Fibroblast of upper back skin (primary cell): ENCODE results near the gene GJD4.
A peak's percentile ranks its signal among the peaks of the same experiment; 100 is the strongest.

Experiments
- DNase-seq: peaks from one replicate; pipeline ENCODE4 v3.0.0-alpha.2; 2013

Gene GJD4

DNA sequence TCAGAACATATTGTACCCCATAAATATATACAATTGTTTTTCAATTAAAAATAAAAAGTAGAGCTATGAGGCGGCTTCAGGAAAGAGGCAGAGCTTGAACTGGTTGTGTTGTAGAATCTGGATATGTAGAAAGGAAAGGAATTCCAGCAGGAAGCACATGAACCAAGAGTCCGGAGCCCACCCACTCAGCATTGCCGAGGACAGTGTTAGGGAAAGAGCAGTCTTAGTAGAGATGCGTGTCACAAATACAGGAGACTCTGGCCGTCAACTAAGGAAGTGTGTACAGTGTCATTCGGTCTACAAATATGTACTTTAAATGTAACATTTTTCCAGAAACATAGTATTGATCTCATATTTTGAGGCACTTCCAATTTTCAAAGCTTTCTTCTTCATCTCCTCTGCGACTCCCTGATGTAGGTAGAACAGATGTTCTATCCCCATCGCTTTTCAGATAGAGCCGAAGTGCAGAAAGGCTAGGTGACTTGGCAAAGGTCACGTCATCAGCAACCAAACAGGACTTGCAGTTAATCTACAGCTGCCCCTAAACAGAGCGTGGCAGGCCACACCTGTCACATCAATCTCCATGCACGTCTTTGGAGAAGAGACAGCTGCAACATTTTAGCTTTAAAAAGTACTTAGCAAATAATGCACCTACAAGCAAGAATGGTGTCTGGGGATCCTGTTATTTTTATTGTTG is 25.3 kb upstream of the GJD4 start:
- DNase-seq: no peak

DNA sequence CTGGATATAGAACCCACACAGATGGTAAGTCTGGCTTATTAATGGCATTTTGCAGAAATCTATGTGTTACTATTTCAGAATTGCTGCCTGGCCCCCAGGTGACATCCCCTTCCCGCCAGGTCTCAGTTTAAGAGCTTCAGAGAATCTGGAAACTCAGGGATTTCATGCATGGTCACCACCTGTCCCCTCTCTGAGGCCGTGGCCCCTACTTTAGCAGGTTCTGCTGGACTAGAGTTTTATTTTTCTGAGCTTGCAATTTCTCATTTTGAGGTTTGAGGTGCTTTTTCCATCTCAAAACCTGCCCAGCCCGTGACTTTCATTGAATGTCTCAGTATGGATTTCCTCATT is 24.7 kb upstream of the GJD4 start:
- DNase-seq: no peak

DNA sequence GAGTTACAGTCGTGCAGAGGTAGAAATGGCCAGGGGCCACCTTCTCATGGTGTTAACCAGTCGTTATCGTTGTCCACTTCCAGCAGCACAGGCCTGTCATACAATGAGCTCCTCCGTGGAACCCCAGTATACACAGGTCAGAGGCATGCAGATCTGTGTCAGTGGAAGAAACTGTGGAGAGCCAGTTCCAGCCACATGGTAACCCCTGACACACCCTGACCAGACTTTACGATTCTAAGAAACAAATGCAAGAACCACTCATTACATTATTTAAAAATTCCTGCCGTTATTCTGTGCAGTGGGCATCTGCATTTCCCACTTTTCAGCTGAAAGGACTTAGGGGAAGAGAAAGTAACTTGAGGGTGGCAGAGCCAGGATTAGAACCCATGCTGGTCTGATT is 23.5 kb upstream of the GJD4 start:
- no peak for DNase-seq

DNA sequence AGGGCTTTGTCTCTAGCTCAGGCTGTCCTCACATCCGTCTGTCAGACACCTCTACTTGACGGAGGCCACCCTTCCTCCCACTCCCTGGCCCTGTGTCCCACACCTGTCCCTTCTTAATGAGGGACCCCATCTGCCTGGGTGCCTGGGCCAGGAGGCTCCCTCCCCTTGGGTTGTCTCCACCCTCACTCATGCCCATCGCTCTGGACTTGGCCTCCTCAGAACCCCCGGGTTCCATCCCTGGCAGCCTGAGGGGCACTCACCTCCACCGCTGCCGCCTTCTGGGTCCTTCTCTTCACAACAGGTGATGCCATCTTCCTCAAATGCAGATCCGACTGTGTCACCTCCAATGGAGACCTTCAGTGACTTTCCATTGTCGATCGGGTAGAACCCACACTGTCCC is 20.2 kb upstream of the GJD4 start:
- no peak for DNase-seq

DNA sequence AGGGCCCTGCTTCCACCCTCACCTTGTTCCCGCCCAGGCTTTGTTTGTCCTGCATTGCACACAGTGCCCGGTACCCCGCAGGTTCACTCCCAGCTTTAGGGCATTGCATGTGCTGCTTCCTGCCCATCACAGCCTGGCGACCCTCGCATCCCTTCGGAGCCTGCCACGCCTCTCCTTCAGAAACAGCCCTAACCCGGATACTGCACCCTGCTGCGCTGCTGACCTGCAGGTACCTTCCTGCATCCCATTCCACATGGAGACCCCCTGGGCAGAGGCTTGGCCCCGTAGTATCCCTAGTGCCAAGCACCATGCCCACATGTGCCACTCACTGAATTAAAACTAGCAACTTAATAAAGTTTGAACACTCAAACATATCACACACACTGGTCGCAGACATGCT is 19.8 kb upstream of the GJD4 start:
- DNase-seq: no peak

DNA sequence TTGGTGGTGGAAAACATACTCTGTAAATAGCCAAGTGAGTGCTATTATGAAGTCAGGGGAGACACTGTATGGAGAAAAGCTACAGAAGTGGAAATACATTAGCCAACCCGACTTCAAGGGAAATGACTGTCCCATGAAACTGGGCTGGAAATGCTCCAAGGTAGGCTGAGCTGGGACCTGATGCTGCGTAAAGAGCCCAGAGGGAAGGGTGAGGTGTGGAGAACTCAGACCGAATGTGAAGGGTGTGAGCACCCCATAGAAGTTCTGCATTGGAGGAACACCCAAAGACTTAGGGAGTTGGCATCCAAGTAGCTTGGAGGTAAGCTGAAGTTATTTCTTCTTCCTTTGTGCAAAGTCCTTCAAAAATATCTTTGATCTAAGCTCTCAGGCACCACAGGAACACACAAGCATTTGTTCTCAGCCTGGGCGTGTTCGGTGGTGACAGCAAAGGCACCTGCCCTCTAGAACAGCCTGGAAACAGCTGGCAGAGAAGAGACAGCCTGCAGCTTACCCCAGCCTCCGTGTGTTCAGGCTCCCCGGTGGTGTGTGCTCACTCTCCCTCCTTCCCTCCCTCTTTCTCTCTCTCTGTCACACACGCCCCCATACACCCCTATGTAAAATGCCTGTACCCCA is 19.1 kb upstream of the GJD4 start:
- DNase-seq: no peak

DNA sequence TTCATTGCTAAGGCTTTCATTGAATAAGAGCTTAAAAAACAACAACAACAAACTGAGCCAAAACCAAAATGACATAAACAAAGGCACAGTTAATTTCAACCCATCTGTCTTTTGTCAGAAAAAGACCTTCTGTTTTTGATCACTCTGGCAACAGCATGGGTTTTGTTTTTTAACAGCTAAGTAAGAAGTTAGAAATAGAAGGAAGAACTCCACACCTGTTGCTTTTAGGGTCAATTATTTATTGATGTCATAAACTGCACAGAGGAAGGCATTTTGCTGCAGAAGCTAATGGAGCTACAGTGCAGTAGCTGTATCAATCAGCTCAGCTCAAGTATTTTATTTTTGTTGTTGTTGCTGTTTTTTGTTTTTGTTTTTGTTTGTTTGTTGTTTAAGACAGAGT is 16.3 kb upstream of the GJD4 start:
- no peak for DNase-seq

DNA sequence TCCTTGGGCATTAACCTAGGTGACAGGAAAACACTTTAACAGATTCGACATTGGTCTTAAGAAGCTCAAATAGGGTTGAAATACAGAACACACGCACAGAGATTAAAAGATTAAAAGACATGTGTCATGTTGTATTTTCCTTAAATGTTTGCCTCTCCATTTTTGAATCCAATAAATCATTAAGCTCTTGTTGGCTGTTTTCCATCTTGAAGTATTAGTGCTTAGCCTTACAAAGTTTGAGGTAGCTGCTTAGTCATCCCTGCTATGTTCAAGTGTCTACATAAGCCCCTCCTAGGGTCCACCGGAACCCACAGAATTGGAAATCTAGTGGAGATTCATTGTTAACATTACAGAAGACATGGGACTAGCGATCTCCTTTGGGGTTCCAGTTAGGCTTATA is 12.7 kb upstream of the GJD4 start:
- DNase-seq: no peak

DNA sequence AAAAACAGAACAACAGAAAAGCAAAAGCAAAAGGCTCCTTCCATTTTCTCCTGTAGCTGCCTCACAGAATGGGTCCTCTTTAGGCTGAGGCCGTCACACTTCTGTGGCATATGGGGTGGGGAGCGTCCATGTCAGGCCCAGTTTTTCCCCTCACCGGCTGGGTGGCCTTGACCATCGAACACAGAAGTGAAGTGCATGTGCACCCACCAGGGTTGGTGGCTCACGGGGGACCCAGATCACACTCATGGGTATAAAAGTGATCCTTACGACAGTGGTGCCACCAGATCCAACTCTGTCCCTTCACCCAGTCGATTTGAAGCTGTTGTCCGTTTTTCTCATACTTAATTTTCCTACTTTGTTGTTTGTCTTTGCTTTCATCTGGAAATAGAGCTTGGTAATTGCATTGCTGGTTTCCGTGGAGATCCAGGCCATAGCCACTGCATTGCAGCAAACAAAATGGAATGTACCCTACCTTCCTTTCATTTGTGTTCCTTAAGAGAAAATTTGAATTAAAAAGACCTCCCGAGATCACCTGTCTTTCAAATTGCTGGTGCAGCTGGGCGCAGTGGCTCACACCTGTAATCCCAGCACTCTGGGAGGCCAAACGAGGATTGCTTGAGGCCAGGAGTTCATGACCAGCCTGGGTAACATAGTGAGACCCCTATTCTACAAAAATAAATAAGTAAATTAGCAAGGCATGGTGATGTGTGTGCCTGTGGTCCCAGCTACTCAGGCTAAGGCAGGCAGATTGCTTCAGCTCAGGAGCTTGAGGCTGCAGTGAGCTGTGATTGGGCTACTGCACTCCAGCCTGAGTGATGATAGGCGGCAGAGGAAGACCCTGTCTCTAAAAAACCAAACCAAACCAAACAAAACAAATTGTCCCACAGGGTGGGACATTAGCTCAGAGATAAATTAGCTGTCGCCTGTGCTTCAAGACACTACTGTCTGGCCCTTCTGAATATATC is 10.7 kb upstream of the GJD4 start:
- DNase-seq: no peak

DNA sequence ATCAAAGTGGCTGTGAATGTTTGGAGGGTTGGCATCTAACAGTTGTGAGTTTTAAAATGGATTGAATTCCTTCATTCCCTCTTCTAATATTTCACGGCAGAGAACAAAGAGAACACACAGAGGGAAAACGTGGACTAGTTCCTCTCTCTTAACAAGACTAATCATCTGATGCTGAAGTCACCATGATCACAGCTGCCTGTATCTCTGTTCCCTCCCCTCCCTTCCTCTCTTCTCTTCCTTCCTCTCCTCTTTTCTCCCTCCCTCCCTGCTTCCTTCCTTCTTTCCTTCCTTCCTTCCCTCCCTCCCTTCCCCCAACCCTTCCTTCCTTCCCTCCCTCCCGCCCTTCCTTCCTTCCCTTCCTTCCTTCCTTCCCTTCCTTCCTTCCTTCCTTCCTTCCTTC is 10.0 kb upstream of the GJD4 start:
- no peak for DNase-seq

DNA sequence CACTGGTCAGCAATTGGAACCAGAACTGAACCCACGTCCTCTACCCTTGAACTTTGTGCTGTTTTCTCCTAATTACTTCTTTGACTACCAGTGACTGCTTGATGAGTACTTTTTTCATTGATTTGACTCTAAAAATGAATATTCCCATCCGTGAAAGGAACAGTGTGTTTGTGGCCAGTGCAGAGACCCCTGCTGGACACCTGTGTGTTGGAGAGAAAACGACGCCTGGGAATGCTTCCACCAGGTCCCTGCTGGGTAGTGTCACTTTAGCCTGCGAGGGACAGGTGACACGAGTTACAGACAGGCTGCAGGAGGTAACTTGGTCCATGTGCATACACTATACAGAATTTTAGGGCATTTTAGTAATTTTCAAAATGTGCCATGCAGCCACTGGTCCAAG is 6.8 kb upstream of the GJD4 start:
- no peak for DNase-seq

DNA sequence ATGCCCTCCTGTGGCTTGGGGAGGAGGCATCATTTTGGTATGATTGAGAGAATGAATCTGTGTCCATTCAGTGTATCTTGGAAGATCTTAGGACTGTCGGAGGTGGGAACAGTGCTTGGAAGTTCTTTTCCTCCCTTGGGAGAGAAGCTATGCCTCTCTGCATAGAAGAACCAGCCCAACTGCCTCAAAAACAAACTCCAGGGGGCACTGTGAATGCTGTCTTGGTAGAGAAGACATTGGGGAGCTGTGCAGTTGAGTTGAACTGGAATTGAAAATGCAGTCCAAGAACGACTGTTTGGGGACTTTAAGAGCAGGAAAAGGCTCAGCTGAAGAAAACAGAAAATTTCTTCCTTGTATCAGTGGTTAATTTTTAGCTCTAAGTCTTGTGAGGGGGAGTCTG is 4.9 kb upstream of the GJD4 start:
- no peak for DNase-seq

DNA sequence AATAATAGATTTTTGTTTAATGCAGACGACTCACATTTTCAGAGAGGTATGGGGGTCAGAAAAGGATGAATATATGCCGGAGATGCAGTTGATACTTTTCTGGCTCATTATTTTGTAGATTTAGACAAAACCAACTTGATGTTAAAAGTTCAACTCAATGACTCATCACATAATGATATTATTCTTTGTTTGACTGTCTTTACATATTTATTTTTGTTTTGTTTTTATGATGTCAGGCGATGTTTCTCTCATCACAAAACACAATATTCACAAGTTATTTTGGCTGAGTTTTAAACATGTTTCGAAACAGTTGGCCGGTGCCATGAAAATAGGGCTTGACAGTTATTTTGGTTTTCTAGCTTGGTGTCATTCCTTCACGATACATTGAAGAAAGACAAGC is 1.3 kb downstream of the GJD4 start:
- no peak for DNase-seq

DNA sequence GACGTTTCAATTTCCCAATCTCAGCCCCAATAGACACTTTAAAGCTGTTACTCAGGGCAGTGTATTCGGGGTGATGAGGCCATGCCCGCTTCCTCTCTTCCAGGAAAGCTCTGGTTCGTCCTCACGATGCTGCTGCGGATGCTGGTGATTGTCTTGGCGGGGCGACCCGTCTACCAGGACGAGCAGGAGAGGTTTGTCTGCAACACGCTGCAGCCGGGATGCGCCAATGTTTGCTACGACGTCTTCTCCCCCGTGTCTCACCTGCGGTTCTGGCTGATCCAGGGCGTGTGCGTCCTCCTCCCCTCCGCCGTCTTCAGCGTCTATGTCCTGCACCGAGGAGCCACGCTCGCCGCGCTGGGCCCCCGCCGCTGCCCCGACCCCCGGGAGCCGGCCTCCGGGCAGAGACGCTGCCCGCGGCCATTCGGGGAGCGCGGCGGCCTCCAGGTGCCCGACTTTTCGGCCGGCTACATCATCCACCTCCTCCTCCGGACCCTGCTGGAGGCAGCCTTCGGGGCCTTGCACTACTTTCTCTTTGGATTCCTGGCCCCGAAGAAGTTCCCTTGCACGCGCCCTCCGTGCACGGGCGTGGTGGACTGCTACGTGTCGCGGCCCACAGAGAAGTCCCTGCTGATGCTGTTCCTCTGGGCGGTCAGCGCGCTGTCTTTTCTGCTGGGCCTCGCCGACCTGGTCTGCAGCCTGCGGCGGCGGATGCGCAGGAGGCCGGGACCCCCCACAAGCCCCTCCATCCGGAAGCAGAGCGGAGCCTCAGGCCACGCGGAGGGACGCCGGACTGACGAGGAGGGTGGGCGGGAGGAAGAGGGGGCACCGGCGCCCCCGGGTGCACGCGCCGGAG is 2.6 kb downstream of the GJD4 start:
- DNase-seq: peak; percentile 17

DNA sequence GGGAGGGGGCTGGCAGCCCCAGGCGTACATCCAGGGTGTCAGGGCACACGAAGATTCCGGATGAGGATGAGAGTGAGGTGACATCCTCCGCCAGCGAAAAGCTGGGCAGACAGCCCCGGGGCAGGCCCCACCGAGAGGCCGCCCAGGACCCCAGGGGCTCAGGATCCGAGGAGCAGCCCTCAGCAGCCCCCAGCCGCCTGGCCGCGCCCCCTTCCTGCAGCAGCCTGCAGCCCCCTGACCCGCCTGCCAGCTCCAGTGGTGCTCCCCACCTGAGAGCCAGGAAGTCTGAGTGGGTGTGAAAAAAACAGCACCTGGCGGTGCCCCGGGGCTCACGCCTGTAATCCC is 3.2 kb downstream of the GJD4 start:
- DNase-seq: no peak

DNA sequence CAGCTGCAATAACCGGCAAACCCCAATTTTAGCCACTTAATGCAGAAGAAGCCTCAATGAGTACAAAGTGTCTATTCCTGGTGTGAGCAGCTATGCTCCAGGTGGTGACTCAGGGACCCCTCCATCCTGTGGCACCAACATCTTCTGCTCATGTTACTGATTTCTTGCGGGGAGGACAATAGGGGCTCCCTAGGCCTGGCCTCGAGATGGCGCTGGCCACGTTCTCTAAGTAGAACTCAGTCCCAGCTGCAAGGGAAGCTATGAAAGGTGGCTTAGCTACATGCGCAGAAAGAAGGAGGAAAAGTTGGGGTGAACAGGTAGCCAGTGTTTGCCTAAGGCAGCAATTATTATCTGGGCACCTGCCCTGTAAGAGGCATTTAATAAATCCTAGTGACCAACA is 6.6 kb downstream of the GJD4 start:
- no peak for DNase-seq

DNA sequence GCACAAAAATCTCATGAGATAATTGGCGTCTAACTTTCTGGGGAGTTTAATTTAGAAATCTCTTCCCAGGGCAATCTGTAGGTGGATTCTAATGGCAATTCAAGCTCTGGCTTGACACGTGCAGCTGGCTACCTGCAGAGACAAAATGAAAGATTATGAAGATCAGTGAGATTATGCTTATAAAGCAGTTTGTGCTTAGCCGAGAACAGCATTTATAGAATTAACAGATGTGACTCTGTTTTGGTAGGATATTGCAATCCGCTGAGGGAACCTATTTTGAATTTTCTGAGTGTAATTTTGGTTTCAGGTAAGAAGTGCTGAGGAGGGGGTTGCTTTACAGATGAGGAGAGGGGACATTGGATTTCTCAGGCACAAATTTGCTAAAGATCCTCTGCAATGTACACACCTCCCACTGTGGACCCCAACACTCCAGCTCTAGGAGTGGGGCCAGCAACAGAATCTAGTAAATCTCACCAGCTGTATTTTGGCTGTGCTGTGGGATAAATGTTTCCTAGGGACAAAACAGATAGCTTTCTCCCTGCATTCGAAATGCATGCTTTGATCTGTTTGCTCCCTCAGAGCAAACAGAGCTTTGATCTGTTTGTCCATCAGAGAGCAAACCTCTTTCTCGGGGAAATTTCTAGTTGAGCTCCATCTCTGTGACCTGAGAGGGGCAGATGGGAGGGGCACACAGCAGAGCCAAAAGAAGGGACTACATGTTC is 7.4 kb downstream of the GJD4 start:
- DNase-seq: no peak

DNA sequence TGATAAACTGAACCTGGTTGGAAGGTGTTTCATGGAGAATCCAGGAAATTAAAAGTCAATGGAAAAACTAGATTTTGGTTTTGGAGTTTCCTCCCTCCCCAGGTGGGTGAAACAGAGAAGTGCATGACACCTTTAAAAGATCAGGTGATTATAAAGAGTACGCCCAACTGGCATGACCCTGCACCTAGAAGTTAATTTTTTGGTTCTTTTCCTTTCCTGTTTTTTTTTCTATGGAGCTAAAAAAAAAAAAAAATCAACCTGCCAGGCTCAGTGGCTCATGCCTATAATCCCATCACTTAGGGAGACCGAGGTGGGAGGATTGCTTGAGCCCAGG is 7.9 kb downstream of the GJD4 start:
- no peak for DNase-seq

DNA sequence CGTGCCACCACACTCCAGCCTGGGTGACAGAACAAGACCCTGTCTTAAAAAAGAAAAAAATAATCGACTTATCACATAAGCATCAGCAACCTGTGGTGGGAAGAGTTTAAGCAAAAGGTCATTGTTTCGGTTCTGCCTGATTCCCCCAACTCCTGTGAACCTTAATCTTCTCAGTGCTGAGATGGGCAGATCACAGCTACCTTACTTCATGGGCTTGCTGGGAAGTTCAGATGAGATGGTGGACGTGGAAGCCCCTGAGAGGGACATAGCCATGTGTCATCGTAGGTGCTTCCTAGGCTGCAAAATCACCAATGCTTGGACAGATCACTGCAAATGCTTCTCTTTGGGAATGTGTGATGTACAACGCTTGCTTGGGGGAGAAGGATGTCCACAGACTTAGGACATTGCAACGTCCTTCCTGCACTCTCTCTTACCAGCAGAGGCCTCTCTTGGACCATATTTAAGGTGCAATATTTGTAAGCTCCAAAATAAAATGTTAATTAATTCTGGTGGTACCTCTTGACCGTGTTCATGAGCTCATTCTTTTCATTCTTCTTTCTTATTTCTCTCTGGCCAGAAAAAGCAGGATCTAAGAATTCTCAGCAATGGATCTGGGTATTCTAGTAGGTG is 8.6 kb downstream of the GJD4 start:
- DNase-seq: peak; percentile 35

DNA sequence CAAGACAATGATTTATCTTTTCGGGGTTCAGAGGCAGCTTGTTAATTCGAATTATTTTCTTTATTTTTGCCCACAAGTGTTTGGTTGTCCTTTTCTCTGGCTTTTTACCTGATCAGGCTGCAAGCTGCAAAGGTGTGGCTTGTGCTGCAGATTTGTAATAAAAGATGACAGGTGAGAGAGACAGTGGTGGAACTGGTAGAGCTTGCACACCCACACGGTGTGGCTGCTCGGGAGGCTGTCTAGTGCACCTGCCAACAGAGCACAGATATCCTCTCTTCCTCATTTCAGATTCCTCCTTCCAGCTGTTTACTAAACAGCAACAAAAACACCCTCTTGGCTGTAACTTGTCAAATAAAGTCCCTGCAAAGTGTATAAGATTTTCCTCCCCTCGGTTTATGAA is 9.2 kb downstream of the GJD4 start:
- DNase-seq: no peak

DNA sequence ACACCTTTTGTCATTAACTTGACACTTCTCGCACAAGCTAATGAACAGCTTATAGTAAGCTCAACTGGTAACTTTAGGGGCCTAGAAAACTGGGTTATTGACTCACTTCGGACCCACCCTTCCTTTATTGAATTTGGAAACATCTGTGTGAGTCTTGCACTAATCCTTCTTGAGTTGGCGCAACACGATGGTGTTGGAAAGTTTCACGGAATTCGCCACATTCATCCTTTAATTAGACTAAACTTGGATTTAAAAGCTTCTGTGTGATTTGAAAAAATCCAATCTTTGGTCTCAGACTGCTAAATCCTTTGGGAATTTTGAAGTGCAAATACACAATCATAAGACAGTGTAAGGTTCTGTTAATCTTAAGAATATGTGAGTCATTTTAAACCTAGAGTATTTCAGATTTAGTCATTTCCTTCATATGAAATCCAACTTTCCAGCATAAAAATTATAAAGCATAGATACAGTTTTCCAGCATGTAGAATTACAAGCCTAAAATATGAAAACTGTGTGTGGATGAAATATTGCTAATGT is 21.9 kb downstream of the GJD4 start:
- DNase-seq: peak; percentile 60

DNA sequence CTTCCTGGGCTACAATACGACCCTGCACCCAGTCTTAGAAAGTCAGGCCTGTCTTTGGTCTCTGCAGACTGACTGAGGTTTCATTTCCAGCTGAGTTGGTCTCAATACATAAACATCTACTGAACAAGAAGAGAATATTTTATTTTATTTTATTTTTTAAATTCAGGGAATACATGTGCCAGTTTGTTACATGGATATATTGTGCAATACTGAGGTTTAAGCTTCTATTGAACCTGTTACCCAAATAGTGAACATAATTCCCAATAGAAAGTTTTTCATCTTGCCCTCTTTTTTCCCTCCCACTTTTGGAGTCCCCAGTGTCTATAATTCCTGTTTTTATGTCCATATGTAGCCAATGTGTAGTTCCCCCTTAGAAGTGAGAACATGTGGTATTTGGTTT is 26.3 kb downstream of the GJD4 start:
- no peak for DNase-seq
